Subcutaneous preadipocyte (primary cell): Measurements from ENCODE around the gene NMNAT1. TPM values are rescaled to one million over a fixed set of nuclear protein-coding genes. Genes with fewer than 3 reads are reported as not detected.

Experiments used
- small RNA-seq: library from RNA; depleted of rRNA; stranded (forward); fragments of <200 nt; gene quantifications from one replicate; pipeline ENCODE3, GENCODE V24; 2012
- total RNA-seq: library from RNA; depleted of rRNA; stranded (reverse); fragments of >200 nt; gene quantifications from 2 replicates; pipeline ENCODE4 v1.2.3, GENCODE V29; 2012

NMNAT1 gene
- 8.8 and 9.2 TPM in 2 replicates for total RNA-seq

DNA sequence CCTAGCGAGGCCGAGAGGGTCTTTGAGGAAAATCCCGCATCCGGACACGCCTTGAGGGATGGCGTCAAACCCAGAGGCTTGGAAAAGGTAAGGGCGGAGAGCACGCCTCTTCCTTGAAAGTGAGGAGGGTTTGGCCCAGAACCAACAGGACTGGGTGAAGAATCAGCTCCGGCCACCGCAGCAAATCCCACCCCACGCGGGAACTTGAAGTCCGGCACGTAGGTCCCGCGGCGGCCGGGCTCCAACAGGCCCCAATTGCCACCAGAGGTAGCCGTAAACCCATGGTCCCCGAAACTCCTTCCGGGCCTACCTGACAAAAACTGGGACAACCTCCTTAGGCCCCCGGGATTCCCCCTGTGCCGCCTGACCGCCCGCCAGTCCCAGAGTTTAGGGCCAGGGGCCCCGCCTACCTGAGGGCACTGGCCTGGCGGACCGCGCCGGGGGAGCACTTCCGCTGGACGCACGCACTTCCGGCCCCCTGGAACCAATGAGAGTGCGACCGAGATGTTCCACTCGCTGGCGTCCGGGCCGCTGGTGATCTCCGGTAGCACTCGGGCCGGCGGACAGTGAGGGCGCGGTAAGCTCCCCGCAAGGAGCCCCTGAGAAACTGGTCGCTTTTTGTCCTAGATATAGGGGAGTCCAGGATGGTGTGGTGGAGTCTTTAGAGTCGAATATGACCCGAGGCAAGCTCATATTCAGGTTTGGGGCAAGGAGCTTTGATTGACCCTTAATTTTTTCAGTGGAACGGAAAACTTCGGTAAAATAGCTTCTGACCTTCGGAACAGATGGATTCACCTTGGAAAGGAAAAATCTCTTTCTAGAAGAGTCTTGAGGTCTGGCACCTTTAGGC is at the start of gene NMNAT1, which contains the start of gene LZIC:
NMNAT1 (plus strand) TSS at position 537 of the 850 bp plus-strand sequence. CDS start 28,599 bp downstream, outside the sequence.
LZIC (minus strand) TSS at position 453 of the 850 bp plus-strand sequence. CDS start 6,772 bp downstream, outside the sequence.

DNA sequence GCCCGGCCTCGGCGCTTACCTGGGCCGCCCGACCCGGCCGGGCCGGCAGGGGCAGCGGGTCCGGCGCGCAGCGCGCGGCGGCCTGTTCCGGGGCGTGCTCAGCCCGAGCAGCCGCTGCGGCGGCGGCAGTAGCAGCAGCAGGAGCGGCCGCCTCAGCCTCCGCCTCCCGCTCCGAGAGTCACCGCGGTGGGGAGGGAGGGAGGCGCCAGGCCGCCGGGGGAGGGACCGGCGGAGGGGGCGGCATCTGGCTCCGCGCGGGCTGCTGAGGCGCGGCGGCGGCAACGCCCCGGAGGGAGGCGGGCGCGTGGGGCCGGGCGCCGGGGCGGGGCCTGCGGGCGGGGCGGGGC is 33.2 kb upstream of the NMNAT1 start, which contains the start of gene CTNNBIP1:
CTNNBIP1 (minus strand) TSS at position 194 of the 347 bp plus-strand sequence. CDS start 38,205 bp downstream, outside the sequence.

DNA sequence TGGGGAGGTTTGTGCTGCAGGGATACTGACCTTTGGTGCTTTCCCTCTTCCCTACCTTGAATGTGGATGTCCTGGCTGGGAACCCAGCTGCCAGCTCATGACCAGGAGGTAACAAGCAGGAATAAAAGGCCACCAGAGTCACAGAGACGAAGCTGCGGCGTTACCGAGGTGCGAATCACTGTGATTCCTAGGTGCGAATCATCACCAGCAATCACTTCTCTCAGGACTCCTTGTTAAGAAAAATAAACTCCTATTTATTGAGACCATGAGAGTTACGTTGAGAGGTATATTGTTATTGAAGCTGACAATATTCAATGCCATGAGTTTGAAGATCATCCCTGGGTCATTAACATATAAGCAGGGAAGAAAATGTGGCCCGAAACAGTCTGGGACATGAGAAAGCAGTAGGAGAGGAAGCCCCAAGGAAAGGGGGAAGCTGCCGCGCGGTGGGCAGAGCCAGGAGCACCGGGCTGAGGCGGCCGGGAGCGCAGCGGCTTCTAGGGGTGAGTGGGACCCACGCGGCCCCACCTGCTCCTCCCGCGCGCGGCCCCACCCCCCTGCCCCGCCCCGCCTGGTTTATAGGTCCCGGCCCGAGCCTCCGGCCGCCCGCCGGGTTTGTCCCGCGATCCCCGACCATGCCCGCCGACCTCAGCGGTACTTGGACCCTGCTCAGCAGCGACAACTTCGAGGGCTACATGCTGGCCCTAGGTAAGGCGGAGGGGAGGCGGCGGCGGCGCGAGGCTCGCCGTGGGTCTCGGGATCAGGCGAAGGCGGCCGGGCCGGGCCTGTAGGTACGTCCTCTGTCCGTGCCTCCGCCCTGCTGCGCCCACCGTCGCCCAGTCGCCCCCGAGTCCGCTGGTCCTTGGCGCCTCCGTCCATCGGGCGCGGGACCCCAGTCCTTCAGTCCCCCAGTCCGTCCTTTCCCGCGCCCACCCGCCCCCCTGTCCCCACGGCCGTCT is 53.6 kb downstream of the NMNAT1 start, which contains the start of gene RBP7:
RBP7 (plus strand) TSS at position 605 of the 959 bp plus-strand sequence; CDS start at position 636, 31 bp downstream.

DNA sequence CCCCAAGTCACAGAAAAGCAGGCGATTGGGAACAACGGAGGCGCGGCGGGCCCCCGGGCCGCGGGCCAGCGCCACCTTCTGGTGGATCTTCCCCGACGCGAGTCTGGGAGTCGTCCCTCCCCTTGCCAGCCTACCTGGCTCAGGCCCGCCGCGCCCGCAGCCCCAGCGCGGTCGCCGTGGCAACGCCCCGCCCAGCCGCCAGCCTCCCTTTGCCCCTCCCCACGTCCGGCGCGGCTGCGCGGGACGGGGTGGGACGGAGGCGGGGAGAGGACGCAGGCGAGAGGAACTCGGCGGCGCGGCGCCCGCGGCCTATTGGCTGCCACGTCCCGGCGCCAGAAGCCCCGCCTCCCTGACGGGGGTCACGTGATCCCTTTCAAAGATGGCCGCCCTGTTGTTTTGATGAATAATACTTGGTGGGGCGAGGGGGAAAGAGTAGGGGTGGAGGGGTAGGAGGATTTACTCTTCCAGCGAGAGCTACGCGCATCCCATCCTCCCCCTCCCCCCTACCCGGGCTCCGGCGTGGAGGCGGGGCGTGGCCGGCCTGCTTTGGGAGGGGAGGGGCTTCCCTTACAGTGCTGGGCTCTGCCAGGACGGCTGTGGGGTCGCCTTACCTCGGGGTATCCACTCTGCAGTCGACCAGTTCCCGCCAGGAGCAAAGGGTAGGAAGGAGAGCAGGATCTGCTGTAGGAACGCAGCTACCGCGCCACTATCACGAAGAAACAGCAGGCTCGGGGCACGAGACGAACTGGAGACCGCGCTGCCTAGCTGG is 89.5 kb downstream of the NMNAT1 start, which contains the start of gene UBE4B:
UBE4B (plus strand) TSS at position 369 of the 769 bp plus-strand sequence. CDS start 713 bp downstream, outside the sequence.

Small RNA genes lying within 50 kb of the gene (small RNA-seq; reads per million reads assigned to genes)
- not detected for gene MIR5697

Other genes starting within 250 kb of the NMNAT1 start
- gene CLSTN1, start 119.5 kb upstream of the NMNAT1 start, total RNA-seq: 58.8 and 74.1 TPM in 2 replicates
- gene CTNNBIP1, start 33.2 kb upstream of the NMNAT1 start, total RNA-seq: 7.6 and 12.9 TPM in 2 replicates
- gene LZIC, start 84 bp upstream of the NMNAT1 start, total RNA-seq: 24.3 and 29.1 TPM in 2 replicates
- gene RBP7, start 53.8 kb downstream of the NMNAT1 start, total RNA-seq: not detected in 2 replicates
- gene UBE4B, start 89.5 kb downstream of the NMNAT1 start, total RNA-seq: 45.9 and 55.5 TPM in 2 replicates